RWPE2 (cell line): ENCODE measurements around the gene KRT86.
A peak's percentile ranks its signal among the peaks of the same experiment; 100 is the strongest.
"Not testable (repeated sequence)": the region's sequence is repeated elsewhere in the genome, so short reads cannot be mapped to it uniquely, and the experiment has no call there.

Source experiments
- ATAC-seq: fragments of 200-7000 bp; cut with Tn5 transposase; 3 replicates; pipeline ENCODE4 v1.9.1; 2021; ENCODE audit warnings: low read depth
- DNase-seq: peaks from one replicate; pipeline ENCODE4 v3.0.0-alpha.2; 2020; ENCODE audit warnings: low spot score
- H3K27ac ChIP-seq: fragments of 450-650 bp; 2 replicates; pipeline ENCODE4 v1.5.1; 2017; ENCODE audit warnings: mild to moderate bottlenecking; ENCODE audit not compliant: poor library complexity, severe bottlenecking
- H3K27me3 ChIP-seq: fragments of 250-450 bp; sonication (Bioruptor Pico); 2 replicates; pipeline ENCODE4 v1.5.1; 2021; ENCODE audit warnings: mild to moderate bottlenecking, moderate library complexity; ENCODE audit not compliant: insufficient read depth, poor library complexity, severe bottlenecking
- H3K36me3 ChIP-seq: fragments of 250-450 bp; sonication (Bioruptor Pico); 2 replicates; pipeline ENCODE4 v1.5.1; 2020; ENCODE audit warnings: low read depth, mild to moderate bottlenecking, moderate library complexity
- H3K4me1 ChIP-seq: fragments of 250-450 bp; sonication (Bioruptor Pico); 2 replicates; pipeline ENCODE4 v1.5.1; 2021; ENCODE audit warnings: mild to moderate bottlenecking, moderate library complexity; ENCODE audit not compliant: insufficient read depth, poor library complexity, severe bottlenecking
- H3K4me3 ChIP-seq: fragments of 250-450 bp; sonication (Bioruptor Pico); 2 replicates; pipeline ENCODE4 v1.5.1; 2021; ENCODE audit warnings: mild to moderate bottlenecking, moderate library complexity; ENCODE audit not compliant: severe bottlenecking
- H3K9me3 ChIP-seq: fragments of 250-450 bp; sonication (Bioruptor Pico); 2 replicates; pipeline ENCODE4 v1.5.1; 2021; ENCODE audit warnings: mild to moderate bottlenecking, moderate library complexity; ENCODE audit not compliant: severe bottlenecking
- CTCF ChIP-seq: fragments of 450-650 bp; IDR thresholded peaks from one replicate; pipeline ENCODE4 v1.5.1; 2017; ENCODE audit warnings: mild to moderate bottlenecking, moderate library complexity; ENCODE audit not compliant: poor library complexity, severe bottlenecking

Gene KRT86

DNA sequence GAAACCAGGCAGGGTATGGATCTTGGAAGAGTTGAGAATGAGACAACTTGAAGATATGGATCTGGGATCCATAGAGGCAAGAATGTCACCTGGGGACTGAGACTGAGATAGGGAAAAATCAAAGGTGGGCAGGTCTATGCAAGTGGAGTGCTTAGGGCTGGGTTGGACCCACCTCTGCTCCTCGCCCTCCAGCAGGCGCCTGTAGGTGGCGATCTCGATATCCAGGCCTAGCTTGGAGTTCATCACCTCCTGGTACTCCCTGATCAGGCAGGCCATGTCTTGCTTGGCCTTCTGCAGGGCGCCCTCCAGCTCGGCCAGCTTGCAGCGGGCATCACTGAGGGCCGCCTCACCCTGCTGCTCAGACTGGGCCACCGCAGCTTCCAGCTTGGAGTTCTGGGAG lies 41.3 kb downstream of the KRT86 start:
- not testable (repeated sequence) for H3K4me1 ChIP-seq, H3K36me3 ChIP-seq, H3K27me3 ChIP-seq, H3K27ac ChIP-seq, H3K4me3 ChIP-seq, H3K9me3 ChIP-seq, DNase-seq, ATAC-seq
- peak; percentile 29 for TF ChIP-seq CTCF

DNA sequence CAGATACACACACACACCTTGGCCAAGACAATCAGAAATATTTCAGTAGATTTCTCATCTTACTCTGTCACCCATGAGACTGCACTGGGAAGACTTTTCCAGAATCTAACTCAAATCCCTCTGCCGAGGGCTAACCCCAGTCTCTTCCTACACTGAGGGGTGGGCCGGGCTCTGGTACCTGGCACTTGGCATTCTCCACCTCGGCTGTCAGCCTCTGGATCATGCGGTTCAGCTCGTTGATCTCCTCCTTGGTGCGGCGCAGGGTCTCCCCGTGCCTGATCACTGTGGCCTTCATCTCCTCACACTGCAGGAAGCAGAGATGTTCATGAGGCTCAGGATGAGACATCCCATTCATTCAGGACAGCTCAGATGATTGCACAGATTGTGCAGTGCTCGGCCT lies 41.8 kb downstream of the KRT86 start:
- H3K4me3 ChIP-seq = no peak overlapping the region
- no peak for ATAC-seq
- H3K4me1 ChIP-seq = no peaks in the 10 kb centered on the region
- no peaks in the 10 kb centered on the region for H3K9me3 ChIP-seq
- DNase-seq = no peak
- H3K36me3 ChIP-seq = no peaks in the 10 kb centered on the region
- no peak for TF ChIP-seq CTCF
- H3K27ac ChIP-seq = no peak overlapping the region
- H3K27me3 ChIP-seq = no peaks in the 10 kb centered on the region

- no peaks in the 10 kb centered on the region for H3K27me3 ChIP-seq
Measured at GRCh38 chr12:52316701-52317100, 42.3 kb downstream of the KRT86 start.

GRCh38 chr12:52317468-52318052 lies 43.1 kb downstream of the KRT86 start:
- H3K36me3 ChIP-seq = no peaks in the 10 kb centered on the region
- H3K27ac ChIP-seq = no peak overlapping the region
- H3K27me3 ChIP-seq = no peaks in the 10 kb centered on the region
- no peak overlapping the region for H3K4me3 ChIP-seq
- ATAC-seq (no peak), DNase-seq (no peak)
- H3K4me1 ChIP-seq = no peaks in the 10 kb centered on the region
- TF ChIP-seq CTCF = no peak
- H3K9me3 ChIP-seq = no peaks in the 10 kb centered on the region

More at GRCh38 chr12:52316701-52317100, 42.3 kb downstream of the KRT86 start:
- Histone ChIP-seq H3K27ac (no peak overlapping the region), H3K9me3 (no peaks in the 10 kb centered on the region), H3K4me1 (no peaks in the 10 kb centered on the region), H3K36me3 (no peaks in the 10 kb centered on the region), H3K4me3 (no peak overlapping the region)
- no peak for ATAC-seq
- no peak for TF ChIP-seq CTCF
- DNase-seq = no peak

GRCh38 chr12:52318241-52318990 lies 44.0 kb downstream of the KRT86 start:
- TF ChIP-seq CTCF = no peak
- ATAC-seq = no peak
- Histone ChIP-seq H3K27me3 (no peaks in the 10 kb centered on the region), H3K4me3 (no peak overlapping the region), H3K27ac (no peak overlapping the region), H3K9me3 (no peaks in the 10 kb centered on the region), H3K4me1 (no peaks in the 10 kb centered on the region), H3K36me3 (no peaks in the 10 kb centered on the region)
- DNase-seq = no peak
